OCI-LY1 (cell line): ENCODE data around the gene APH1B.

ENCODE experiments used
- H2AFZ ChIP-seq: fragments of 200-600 bp; sonication (generic), shearing (Covaris generic); 2 replicates; pipeline ENCODE4 v1.6.0; 2014; ENCODE audit warnings: antibody characterized with exemption, mild to moderate bottlenecking, low read length
- H3F3A ChIP-seq: fragments of 200-600 bp; sonication (generic), shearing (Covaris generic); 2 replicates; pipeline ENCODE4 v1.6.0; 2014; ENCODE audit warnings: mild to moderate bottlenecking, antibody characterized with exemption, low read length, moderate library complexity; ENCODE audit not compliant: insufficient read depth
- H3K27ac ChIP-seq: fragments of 200-600 bp; sonication (generic); 2 replicates; pipeline ENCODE4 v1.5.1; 2014; ENCODE audit warnings: low read length, mixed run types, mild to moderate bottlenecking, low read depth; ENCODE audit not compliant: poor library complexity, severe bottlenecking
- H3K27me3 ChIP-seq: fragments of 200-600 bp; sonication (generic); 2 replicates; pipeline ENCODE4 v1.6.0; 2014; ENCODE audit warnings: antibody characterized with exemption, mild to moderate bottlenecking, low read length, moderate library complexity; ENCODE audit not compliant: insufficient read depth
- H3K36me3 ChIP-seq: fragments of 200-600 bp; sonication (generic); 2 replicates; pipeline ENCODE4 v1.6.1; 2014; ENCODE audit warnings: mild to moderate bottlenecking, antibody characterized with exemption, low read length, moderate library complexity, mixed read lengths; ENCODE audit not compliant: insufficient read depth
- H3K4me1 ChIP-seq: fragments of 200-600 bp; sonication (generic); 2 replicates; pipeline ENCODE4 v1.5.1; 2014; ENCODE audit warnings: mild to moderate bottlenecking, low read length, moderate library complexity; ENCODE audit not compliant: insufficient read depth, severe bottlenecking
- H3K4me2 ChIP-seq: fragments of 200-600 bp; sonication (generic), shearing (Covaris generic); 2 replicates; pipeline ENCODE4 v1.6.1; 2014; ENCODE audit warnings: low read length
- H3K4me3 ChIP-seq: fragments of 200-600 bp; sonication (generic); 2 replicates; pipeline ENCODE4 v1.5.1; 2014; ENCODE audit warnings: low read length, low read depth, mild to moderate bottlenecking, mixed read lengths; ENCODE audit not compliant: poor library complexity, severe bottlenecking
- H3K79me2 ChIP-seq: fragments of 200-600 bp; shearing (Covaris generic); 2 replicates; pipeline ENCODE4 v1.6.1; 2016; ENCODE audit warnings: mixed run types, low read length, mixed read lengths; ENCODE audit not compliant: insufficient read depth
- H3K9ac ChIP-seq: fragments of 200-600 bp; sonication (generic), shearing (Covaris generic); 2 replicates; pipeline ENCODE4 v1.6.1; 2014; ENCODE audit warnings: mild to moderate bottlenecking, low read length, mixed read lengths
- H3K9me2 ChIP-seq: fragments of 200-600 bp; sonication (generic), shearing (Covaris generic); 2 replicates; pipeline ENCODE4 v1.6.1; 2014; ENCODE audit warnings: low read depth, mild to moderate bottlenecking, low read length, mixed read lengths
- H3K9me3 ChIP-seq: fragments of 200-600 bp; shearing (Covaris generic); 2 replicates; pipeline ENCODE4 v1.6.1; 2014; ENCODE audit warnings: low read length, mixed read lengths
- H4K20me1 ChIP-seq: fragments of 200-600 bp; sonication (generic), shearing (Covaris generic); 2 replicates; pipeline ENCODE4 v1.6.0; 2016; ENCODE audit warnings: mild to moderate bottlenecking, low read length; ENCODE audit not compliant: insufficient read depth
- CTCF ChIP-seq: fragments of 200-600 bp; sonication (generic), shearing (Covaris generic); IDR thresholded peaks from 2 replicates; pipeline ENCODE4 v1.5.1; 2017; ENCODE audit warnings: mild to moderate bottlenecking, antibody characterized with exemption, low read length, moderate library complexity, mixed read lengths
- EZH2 ChIP-seq: fragments of 200-600 bp; sonication (generic), shearing (Covaris generic); IDR thresholded peaks from 2 replicates; pipeline ENCODE4 v1.8.0; 2017; ENCODE audit warnings: borderline replicate concordance, mixed run types, mild to moderate bottlenecking, antibody characterized with exemption, low read length, moderate library complexity, mixed read lengths

Gene APH1B

GRCh38 chr15:63238171-63238570, 39.2 kb upstream of the APH1B start:
- H3K27ac ChIP-seq: no peak overlapping the region
- peaks cover 10% of the 10 kb centered on the region for H3K79me2 ChIP-seq
- no peaks in the 10 kb centered on the region for H4K20me1 ChIP-seq
- no peak overlapping the region for H3K4me3 ChIP-seq
- H3F3A ChIP-seq: no peaks in the 10 kb centered on the region
- TF ChIP-seq CTCF (no peak), EZH2 (no peak)
- no peak overlapping the region for H2AFZ ChIP-seq
- no peak overlapping the region for H3K9ac ChIP-seq
- H3K36me3 ChIP-seq: peaks cover 3% of the 10 kb centered on the region; the same call in 1 of the 2 replicates
- H3K4me2 ChIP-seq: no peak overlapping the region
- H3K9me3 ChIP-seq: no peaks in the 10 kb centered on the region
- H3K27me3 ChIP-seq: no peaks in the 10 kb centered on the region
- H3K4me1 ChIP-seq: peaks cover 8% of the 10 kb centered on the region
- H3K9me2 ChIP-seq: no peaks in the 10 kb centered on the region

GRCh38 chr15:63238796-63239195, 38.6 kb upstream of the APH1B start:
- peaks cover 10% of the 10 kb centered on the region for H3K79me2 ChIP-seq
- H3K4me1 ChIP-seq: peaks cover 2% of the 10 kb centered on the region
- no peaks in the 10 kb centered on the region for H3F3A ChIP-seq
- H3K9ac ChIP-seq: no peak overlapping the region
- no peak overlapping the region for H3K4me3 ChIP-seq
- no peaks in the 10 kb centered on the region for H3K9me2 ChIP-seq
- H3K27me3 ChIP-seq: no peaks in the 10 kb centered on the region
- no peak overlapping the region for H2AFZ ChIP-seq
- TF ChIP-seq EZH2 (no peak), CTCF (no peak)
- no peaks in the 10 kb centered on the region for H4K20me1 ChIP-seq
- H3K4me2 ChIP-seq: no peak overlapping the region
- no peak overlapping the region for H3K27ac ChIP-seq
- H3K9me3 ChIP-seq: no peaks in the 10 kb centered on the region
- H3K36me3 ChIP-seq: peaks cover 6% of the 10 kb centered on the region

- no peaks in the 10 kb centered on the region for H3K27me3 ChIP-seq
- H3K4me3 ChIP-seq: no peak overlapping the region
- H3K9me3 ChIP-seq: no peaks in the 10 kb centered on the region
- H3K9me2 ChIP-seq: no peaks in the 10 kb centered on the region
- no peaks in the 10 kb centered on the region for H3K4me1 ChIP-seq
- H2AFZ ChIP-seq: no peak overlapping the region
- peaks cover 12% of the 10 kb centered on the region for H3K36me3 ChIP-seq
- TF ChIP-seq CTCF: no peak
- TF ChIP-seq EZH2: no peak
- no peak overlapping the region for H3K4me2 ChIP-seq
- no peaks in the 10 kb centered on the region for H3F3A ChIP-seq
- no peak overlapping the region for H3K9ac ChIP-seq
- H4K20me1 ChIP-seq: no peaks in the 10 kb centered on the region
- H3K27ac ChIP-seq: no peak overlapping the region
- peaks cover 10% of the 10 kb centered on the region for H3K79me2 ChIP-seq
Observed at GRCh38 chr15:63240109-63240508, 37.3 kb upstream of the APH1B start.
